ENCODE measurements around the gene TOMM70.
"Not testable (repeated sequence)": the region's sequence is repeated elsewhere in the genome, so short reads cannot be mapped to it uniquely, and the experiment has no call there.

TOMM70 gene

GRCh38 chr3:100360757-100361496, 40.0 kb downstream of the TOMM70 start:
- H3K36me3 Mint-ChIP-seq (ENCODE audit: low read depth): peaks cover 66% of the 10 kb centered on the region

DNA sequence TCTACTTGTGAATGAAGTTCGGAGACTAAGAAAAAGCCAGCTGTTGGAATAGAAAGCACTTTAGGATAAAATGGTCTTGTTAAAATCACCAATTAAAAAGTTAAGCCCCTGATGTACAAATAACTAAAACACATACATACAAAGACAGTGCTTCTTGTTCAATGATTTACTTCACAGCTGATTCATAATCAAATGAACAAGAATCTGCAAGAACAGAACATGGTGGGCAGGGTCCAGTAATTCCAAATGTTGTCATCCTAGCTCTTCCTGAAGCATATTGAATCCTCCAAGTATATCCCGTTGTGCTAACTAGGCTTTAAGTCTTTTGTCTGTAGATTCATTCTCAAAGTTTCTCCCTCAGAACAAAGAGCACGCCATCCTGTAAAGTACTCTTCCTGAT, 41.9 kb downstream of the TOMM70 start:
- no peaks in the 10 kb centered on the region for H3K4me1 Mint-ChIP-seq
- no peak overlapping the region for H3K4me3 Mint-ChIP-seq
- H3K9me3 Mint-ChIP-seq: peaks cover 4% of the 10 kb centered on the region
- peaks cover 62% of the 10 kb centered on the region for H3K36me3 Mint-ChIP-seq (ENCODE audit: low read depth)
- no peaks in the 10 kb centered on the region for H3K27me3 Mint-ChIP-seq (ENCODE audit: low read depth, poor library complexity)
- no peak for TF ChIP-seq CTCF (IDR thresholded peaks at IDR 0.05)
- DNase-seq: no peak
- H3K27ac Mint-ChIP-seq: no peak overlapping the region

More at GRCh38 chr3:100360757-100361496, 40.0 kb downstream of the TOMM70 start:
- no peaks in the 10 kb centered on the region for H3K4me1 Mint-ChIP-seq
- TF ChIP-seq CTCF (IDR thresholded peaks at IDR 0.05): no peak
- H3K27ac Mint-ChIP-seq: no peak overlapping the region
- H3K9me3 Mint-ChIP-seq: peaks cover 4% of the 10 kb centered on the region
- DNase-seq: no peak
- no peak overlapping the region for H3K4me3 Mint-ChIP-seq
- H3K27me3 Mint-ChIP-seq (ENCODE audit: low read depth, poor library complexity): no peaks in the 10 kb centered on the region

DNA sequence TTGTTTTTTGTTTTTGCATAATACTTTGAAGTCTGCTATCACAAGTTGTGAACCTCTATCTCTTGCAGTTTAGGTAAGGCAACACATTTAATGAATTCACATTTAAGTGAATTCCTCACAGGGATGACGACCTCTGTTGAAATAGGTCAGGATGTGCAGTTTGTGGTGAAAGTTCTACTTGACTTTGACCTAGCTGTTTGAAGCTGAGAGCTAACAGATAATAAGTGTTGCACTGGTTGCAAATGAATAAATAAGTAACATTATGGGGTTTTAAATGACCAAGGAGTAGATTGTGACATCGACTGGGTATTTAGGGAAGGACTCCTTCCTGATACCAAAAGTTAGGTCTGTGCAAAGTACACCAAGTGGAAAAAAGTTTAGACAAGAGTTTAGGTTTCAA, 42.5 kb downstream of the TOMM70 start:
- Mint-ChIP-seq H3K4me1 (no peaks in the 10 kb centered on the region), H3K36me3 (ENCODE audit: low read depth) (peaks cover 59% of the 10 kb centered on the region), H3K27me3 (ENCODE audit: low read depth, poor library complexity) (no peaks in the 10 kb centered on the region), H3K27ac (no peak overlapping the region), H3K9me3 (peaks cover 4% of the 10 kb centered on the region), H3K4me3 (no peak overlapping the region)
- DNase-seq: no peak
- TF ChIP-seq CTCF (IDR thresholded peaks at IDR 0.05): no peak

GRCh38 chr3:100354850-100355249, 46.0 kb downstream of the TOMM70 start:
- H3K4me1 Mint-ChIP-seq: no peaks in the 10 kb centered on the region
- TF ChIP-seq CTCF (IDR thresholded peaks at IDR 0.05): no peak
- no peak for DNase-seq

GRCh38 chr3:100352296-100353231, 48.3 kb downstream of the TOMM70 start:
- no peak for TF ChIP-seq CTCF (IDR thresholded peaks at IDR 0.05)
- Mint-ChIP-seq H3K27me3 (ENCODE audit: low read depth, poor library complexity) (no peaks in the 10 kb centered on the region), H3K4me3 (no peak overlapping the region), H3K36me3 (ENCODE audit: low read depth) (peaks cover 76% of the 10 kb centered on the region), H3K27ac (no peak overlapping the region), H3K9me3 (peaks cover 16% of the 10 kb centered on the region), H3K4me1 (no peaks in the 10 kb centered on the region)
- DNase-seq: no peak

More at GRCh38 chr3:100354850-100355249, 46.0 kb downstream of the TOMM70 start:
- no peak overlapping the region for H3K27ac Mint-ChIP-seq
- peaks cover 13% of the 10 kb centered on the region for H3K9me3 Mint-ChIP-seq
- H3K4me3 Mint-ChIP-seq: no peak overlapping the region
- peaks cover 63% of the 10 kb centered on the region for H3K36me3 Mint-ChIP-seq (ENCODE audit: low read depth)
- H3K27me3 Mint-ChIP-seq (ENCODE audit: low read depth, poor library complexity): no peaks in the 10 kb centered on the region

GRCh38 chr3:100351770-100352169, 49.1 kb downstream of the TOMM70 start:
- not testable (repeated sequence) for DNase-seq; H3K4me1 Mint-ChIP-seq; H3K27ac Mint-ChIP-seq; H3K27me3 Mint-ChIP-seq (ENCODE audit: low read depth, poor library complexity); H3K4me3 Mint-ChIP-seq
- Mint-ChIP-seq H3K9me3 (peaks cover 16% of the 10 kb centered on the region), H3K36me3 (ENCODE audit: low read depth) (peaks cover 80% of the 10 kb centered on the region)
